OCI-LY3 (cell line): ENCODE data around the gene TICAM1.

Experiments used
- CTCF ChIP-seq: fragments of 200-600, 300-600 bp; sonication (generic); IDR thresholded peaks from 2 replicates; pipeline ENCODE4 v1.5.1; 2014; ENCODE audit warnings: antibody characterized with exemption, low read length, low read depth
- EZH2phosphoT487 ChIP-seq: fragments of 200-600 bp; shearing (Covaris generic); IDR thresholded peaks from 2 replicates; pipeline ENCODE4 v1.6.1; 2018; ENCODE audit warnings: antibody characterized with exemption, mixed run types, low read depth

- TF ChIP-seq CTCF (no peak), EZH2phosphoT487 (no peak)
Observed at GRCh38 chr19:4816202-4816949, 15.1 kb downstream of the TICAM1 start.
